Skin epidermis (tissue), 12 donors: ENCODE data around the gene EEF1G.

Experiments
- H3K27ac ChIP-seq, 21 experiments: fragments of 200-600 bp; sonication (generic) in 11 of 21; one replicate each; pipeline ENCODE4 v1.5.0; 2020; ENCODE audit warnings: mild to moderate bottlenecking in 3 of 21, inconsistent platforms in 2 of 21, moderate library complexity in 2 of 21
- H3K4me3 ChIP-seq, 7 experiments: fragments of 200-600 bp; sonication (generic) in 2 of 7; one replicate each; pipeline ENCODE4 v1.5.0; 2020; ENCODE audit warnings: inconsistent platforms in 2 of 7, mild to moderate bottlenecking in 2 of 7, moderate library complexity in 1 of 7

Gene EEF1G

DNA sequence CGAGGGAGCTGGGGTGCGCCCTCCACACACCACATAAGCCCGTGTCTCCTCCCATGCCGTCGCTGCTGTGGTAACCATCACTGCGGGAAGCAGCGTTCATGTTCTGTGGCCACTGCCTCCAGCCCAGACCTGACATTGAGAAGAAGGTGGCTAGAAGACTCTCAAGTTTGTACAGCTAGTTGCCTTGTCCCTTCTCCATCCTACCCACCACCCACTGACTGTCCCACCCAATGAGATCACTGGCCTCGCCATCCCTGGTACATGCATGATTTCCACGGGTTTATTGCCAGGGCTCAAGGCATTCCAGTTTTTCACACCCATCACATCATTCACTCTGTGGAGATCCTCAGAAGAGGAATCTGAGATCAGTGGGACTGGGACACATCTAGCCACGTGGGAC, 60.1 kb downstream of the EEF1G start:
- H3K4me3 ChIP-seq: no peak overlapping the region
- peak overlapping the region in 1 of 21 experiments; percentile 19 for H3K27ac ChIP-seq

DNA sequence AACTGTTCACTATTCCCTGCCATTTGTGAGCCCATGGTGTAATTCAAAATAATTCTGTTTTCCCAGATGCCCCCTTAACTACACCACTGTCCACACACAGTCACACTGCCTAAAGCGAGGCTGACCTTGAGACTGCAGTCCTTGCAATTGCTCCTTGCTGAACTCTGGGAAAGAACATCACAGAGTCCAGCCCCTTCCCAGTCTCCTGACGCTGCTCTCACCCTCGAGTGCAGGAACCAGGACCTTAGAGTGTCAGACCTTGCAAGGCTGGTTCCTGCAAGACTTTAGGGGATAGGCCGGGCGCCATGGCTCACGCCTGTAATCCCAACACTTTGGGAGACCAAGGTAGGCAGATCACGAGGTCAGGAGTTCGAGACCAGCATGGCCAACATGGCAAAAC, 60.7 kb downstream of the EEF1G start:
- no peak overlapping the region for H3K4me3 ChIP-seq
- H3K27ac ChIP-seq: peak overlapping the region in 1 of 21 experiments; percentile 19
